ENCODE data around the gene NXPH2. TPM values are rescaled to one million over a fixed set of nuclear protein-coding genes. Genes with fewer than 3 reads are reported as not detected.

The NXPH2 gene
- total RNA-seq, 1 donor, result not detected

- Histone ChIP-seq H3K4me3 (ENCODE audit: low read length) (no peak overlapping the region), H3K9me3 (ENCODE audit: low read depth, low read length) (no peaks in the 10 kb centered on the region)
Observed at GRCh38 chr2:138707392-138708074, 72.7 kb downstream of the NXPH2 start.

GRCh38 chr2:138703242-138703641, 76.9 kb downstream of the NXPH2 start:
- Histone ChIP-seq H3K4me1 (ENCODE audit: insufficient read depth, low read length) (no peaks in the 10 kb centered on the region), H3K27me3 (ENCODE audit: insufficient read depth, low read length) (no peaks in the 10 kb centered on the region), H3K9me3 (ENCODE audit: low read depth, low read length) (no peaks in the 10 kb centered on the region), H3K4me3 (ENCODE audit: low read length) (no peak overlapping the region)

More at GRCh38 chr2:138707392-138708074, 72.7 kb downstream of the NXPH2 start:
- Histone ChIP-seq H3K27me3 (ENCODE audit: insufficient read depth, low read length) (no peaks in the 10 kb centered on the region), H3K4me1 (ENCODE audit: insufficient read depth, low read length) (no peaks in the 10 kb centered on the region)

- H3K4me1 ChIP-seq (ENCODE audit: insufficient read depth, low read length), result no peaks in the 10 kb centered on the region
- H3K9me3 ChIP-seq (ENCODE audit: low read depth, low read length), result no peaks in the 10 kb centered on the region
- H3K27me3 ChIP-seq (ENCODE audit: insufficient read depth, low read length), result no peaks in the 10 kb centered on the region
- no peak overlapping the region for H3K4me3 ChIP-seq (ENCODE audit: low read length)
Observed at GRCh38 chr2:138700716-138701115, 79.5 kb downstream of the NXPH2 start.

- no peaks in the 10 kb centered on the region for H3K4me1 ChIP-seq (ENCODE audit: insufficient read depth, low read length)
- no peak overlapping the region for H3K4me3 ChIP-seq (ENCODE audit: low read length)
- H3K9me3 ChIP-seq (ENCODE audit: low read depth, low read length), result no peaks in the 10 kb centered on the region
- H3K27me3 ChIP-seq (ENCODE audit: insufficient read depth, low read length), result no peaks in the 10 kb centered on the region
Observed at GRCh38 chr2:138699421-138699820, 80.8 kb downstream of the NXPH2 start.

GRCh38 chr2:138698428-138698827, 81.8 kb downstream of the NXPH2 start:
- no peak overlapping the region for H3K4me3 ChIP-seq (ENCODE audit: low read length)
- no peaks in the 10 kb centered on the region for H3K9me3 ChIP-seq (ENCODE audit: low read depth, low read length)
- H3K27me3 ChIP-seq (ENCODE audit: insufficient read depth, low read length), result no peaks in the 10 kb centered on the region
- H3K4me1 ChIP-seq (ENCODE audit: insufficient read depth, low read length), result no peaks in the 10 kb centered on the region

- no peak overlapping the region for H3K4me3 ChIP-seq (ENCODE audit: low read length)
- no peaks in the 10 kb centered on the region for H3K27me3 ChIP-seq (ENCODE audit: insufficient read depth, low read length)
- H3K9me3 ChIP-seq (ENCODE audit: low read depth, low read length), result no peaks in the 10 kb centered on the region
- H3K4me1 ChIP-seq (ENCODE audit: insufficient read depth, low read length), result peaks cover 13% of the 10 kb centered on the region
Observed at GRCh38 chr2:138691667-138692066, 88.5 kb downstream of the NXPH2 start.

- H3K9me3 ChIP-seq (ENCODE audit: low read depth, low read length), result no peaks in the 10 kb centered on the region
- peaks cover 13% of the 10 kb centered on the region for H3K4me1 ChIP-seq (ENCODE audit: insufficient read depth, low read length)
- H3K4me3 ChIP-seq (ENCODE audit: low read length), result no peak overlapping the region
- H3K27me3 ChIP-seq (ENCODE audit: insufficient read depth, low read length), result no peaks in the 10 kb centered on the region
Observed at GRCh38 chr2:138689705-138690104, 90.5 kb downstream of the NXPH2 start.

GRCh38 chr2:138682163-138682562, 98.0 kb downstream of the NXPH2 start:
- no peaks in the 10 kb centered on the region for H3K9me3 ChIP-seq (ENCODE audit: low read depth, low read length)
- no peaks in the 10 kb centered on the region for H3K27me3 ChIP-seq (ENCODE audit: insufficient read depth, low read length)
- H3K4me1 ChIP-seq (ENCODE audit: insufficient read depth, low read length), result no peaks in the 10 kb centered on the region
- no peak overlapping the region for H3K4me3 ChIP-seq (ENCODE audit: low read length)

- Histone ChIP-seq H3K27me3 (ENCODE audit: insufficient read depth, low read length) (no peaks in the 10 kb centered on the region), H3K4me1 (ENCODE audit: insufficient read depth, low read length) (no peaks in the 10 kb centered on the region), H3K4me3 (ENCODE audit: low read length) (no peak overlapping the region), H3K9me3 (ENCODE audit: low read depth, low read length) (no peaks in the 10 kb centered on the region)
Observed at GRCh38 chr2:138677221-138677620, 103.0 kb downstream of the NXPH2 start.

- H3K9me3 ChIP-seq (ENCODE audit: low read depth, low read length), result no peaks in the 10 kb centered on the region
- H3K4me3 ChIP-seq (ENCODE audit: low read length), result no peak overlapping the region
- no peaks in the 10 kb centered on the region for H3K27me3 ChIP-seq (ENCODE audit: insufficient read depth, low read length)
- no peaks in the 10 kb centered on the region for H3K4me1 ChIP-seq (ENCODE audit: insufficient read depth, low read length)
Observed at GRCh38 chr2:138676619-138677021, 103.6 kb downstream of the NXPH2 start.

GRCh38 chr2:138671566-138671965, 108.6 kb downstream of the NXPH2 start:
- Histone ChIP-seq H3K27me3 (ENCODE audit: insufficient read depth, low read length) (no peaks in the 10 kb centered on the region), H3K4me1 (ENCODE audit: insufficient read depth, low read length) (no peaks in the 10 kb centered on the region), H3K4me3 (ENCODE audit: low read length) (no peak overlapping the region), H3K9me3 (ENCODE audit: low read depth, low read length) (no peaks in the 10 kb centered on the region)

GRCh38 chr2:138670734-138671133, 109.5 kb downstream of the NXPH2 start:
- no peaks in the 10 kb centered on the region for H3K9me3 ChIP-seq (ENCODE audit: low read depth, low read length)
- H3K4me1 ChIP-seq (ENCODE audit: insufficient read depth, low read length), result no peaks in the 10 kb centered on the region
- no peaks in the 10 kb centered on the region for H3K27me3 ChIP-seq (ENCODE audit: insufficient read depth, low read length)
- H3K4me3 ChIP-seq (ENCODE audit: low read length), result no peak overlapping the region

GRCh38 chr2:138665937-138666336, 114.3 kb downstream of the NXPH2 start:
- no peaks in the 10 kb centered on the region for H3K27me3 ChIP-seq (ENCODE audit: insufficient read depth, low read length)
- no peaks in the 10 kb centered on the region for H3K4me1 ChIP-seq (ENCODE audit: insufficient read depth, low read length)
- H3K9me3 ChIP-seq (ENCODE audit: low read depth, low read length), result no peaks in the 10 kb centered on the region
- H3K4me3 ChIP-seq (ENCODE audit: low read length), result no peak overlapping the region

GRCh38 chr2:138658187-138658894, 121.8 kb downstream of the NXPH2 start:
- Histone ChIP-seq H3K9me3 (ENCODE audit: low read depth, low read length) (no peaks in the 10 kb centered on the region), H3K27me3 (ENCODE audit: insufficient read depth, low read length) (no peaks in the 10 kb centered on the region), H3K4me1 (ENCODE audit: insufficient read depth, low read length) (no peaks in the 10 kb centered on the region), H3K4me3 (ENCODE audit: low read length) (no peak overlapping the region)

- Histone ChIP-seq H3K4me1 (ENCODE audit: insufficient read depth, low read length) (no peaks in the 10 kb centered on the region), H3K4me3 (ENCODE audit: low read length) (no peak overlapping the region), H3K27me3 (ENCODE audit: insufficient read depth, low read length) (no peaks in the 10 kb centered on the region), H3K9me3 (ENCODE audit: low read depth, low read length) (no peaks in the 10 kb centered on the region)
Observed at GRCh38 chr2:138654146-138654545, 126.0 kb downstream of the NXPH2 start.

GRCh38 chr2:138652378-138652777, 127.8 kb downstream of the NXPH2 start:
- Histone ChIP-seq H3K4me3 (ENCODE audit: low read length) (no peak overlapping the region), H3K27me3 (ENCODE audit: insufficient read depth, low read length) (no peaks in the 10 kb centered on the region), H3K9me3 (ENCODE audit: low read depth, low read length) (no peaks in the 10 kb centered on the region), H3K4me1 (ENCODE audit: insufficient read depth, low read length) (no peaks in the 10 kb centered on the region)

All from mononuclear cell (primary cell).